HTERT RPE-1 (cell line): Measurements from ENCODE around the gene ZC3H18.
"Not testable (repeated sequence)": the region's sequence is repeated elsewhere in the genome, so short reads cannot be mapped to it uniquely, and the experiment has no call there.

ENCODE experiments used
- in situ Hi-C: fragments of 300-500 bp; cut with MboI; formaldehyde crosslinking; loops from 4 replicates; pipeline ENCODE4 v1.14.3; 2020; ENCODE audit warnings: low sequenced_read_pairs

The ZC3H18 gene

DNA sequence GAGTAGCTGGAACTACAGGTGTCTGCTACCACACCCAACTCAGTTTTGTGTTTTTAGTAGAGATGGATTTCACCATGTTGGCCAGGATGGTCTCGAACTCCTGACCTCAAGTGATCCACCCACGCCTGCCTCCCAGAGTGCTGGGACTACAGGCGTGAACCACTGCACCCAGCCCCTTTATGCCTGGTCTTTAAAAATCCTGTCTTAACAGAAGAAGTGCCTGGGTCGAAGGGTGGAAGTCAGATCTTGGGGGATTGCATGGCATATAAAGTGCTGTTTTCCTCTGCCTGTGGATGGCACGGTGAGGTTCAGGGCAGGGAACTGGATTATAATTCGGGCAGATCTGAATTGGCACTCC lies 30.3 kb downstream of the ZC3H18 start:
- in situ Hi-C loops, result no loop called here

DNA sequence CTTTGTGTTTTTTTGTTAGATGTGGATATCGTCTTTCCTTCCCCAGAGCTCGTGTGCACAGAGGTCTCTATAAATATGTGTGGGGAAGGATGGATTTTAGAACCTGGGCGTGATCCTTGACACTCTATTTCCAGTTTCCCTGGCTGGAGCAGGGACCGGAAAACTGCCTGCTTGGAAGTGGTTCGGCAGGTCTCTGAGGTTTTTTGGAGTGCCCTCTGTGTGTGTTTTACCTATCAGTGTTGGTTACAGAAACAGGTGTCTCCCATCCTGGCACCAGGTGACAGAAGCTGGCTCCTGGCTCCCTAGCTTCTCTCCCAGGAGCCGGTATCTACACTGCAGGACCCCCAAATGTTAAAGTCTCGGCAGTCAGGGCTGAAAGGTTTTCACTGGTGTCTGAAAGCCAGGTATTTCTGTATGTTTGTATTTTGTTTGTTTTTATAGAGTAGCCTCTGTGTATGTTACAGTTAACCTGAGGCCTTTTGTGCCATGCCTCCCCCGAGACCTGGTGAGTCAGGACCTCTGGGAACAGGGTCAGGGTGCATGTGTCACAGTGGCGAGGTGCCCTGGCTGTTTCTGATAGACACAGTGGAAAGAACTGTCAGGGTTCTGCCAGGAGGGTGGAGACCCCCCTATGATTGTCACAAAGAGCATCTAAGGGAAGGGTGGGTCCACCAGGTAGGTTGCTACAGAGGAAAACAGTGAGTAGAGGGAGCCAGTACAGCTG lies 31.3 kb downstream of the ZC3H18 start:
- in situ Hi-C loops, result no loop called here

DNA sequence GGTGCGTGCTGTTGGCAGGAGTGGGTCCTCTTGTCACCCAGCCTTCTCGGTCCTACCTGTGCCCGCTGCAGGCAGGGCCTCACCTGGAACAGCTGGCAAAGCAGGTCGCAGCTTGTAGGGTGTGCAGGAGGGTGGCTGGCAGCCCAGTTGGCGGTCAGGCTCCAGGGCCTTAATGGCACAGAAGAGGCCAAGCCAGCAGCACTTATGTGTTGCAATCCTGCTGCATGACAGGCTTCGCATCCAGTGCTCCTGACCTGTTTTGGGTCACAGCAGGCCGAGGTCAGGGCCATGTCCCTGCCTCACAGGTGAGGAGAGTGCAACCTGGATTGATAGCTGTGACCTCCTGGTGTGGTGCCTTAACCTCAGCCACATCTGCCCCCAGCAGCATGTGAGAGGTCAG lies 31.9 kb downstream of the ZC3H18 start:
- in situ Hi-C loops, result no loop called here

DNA sequence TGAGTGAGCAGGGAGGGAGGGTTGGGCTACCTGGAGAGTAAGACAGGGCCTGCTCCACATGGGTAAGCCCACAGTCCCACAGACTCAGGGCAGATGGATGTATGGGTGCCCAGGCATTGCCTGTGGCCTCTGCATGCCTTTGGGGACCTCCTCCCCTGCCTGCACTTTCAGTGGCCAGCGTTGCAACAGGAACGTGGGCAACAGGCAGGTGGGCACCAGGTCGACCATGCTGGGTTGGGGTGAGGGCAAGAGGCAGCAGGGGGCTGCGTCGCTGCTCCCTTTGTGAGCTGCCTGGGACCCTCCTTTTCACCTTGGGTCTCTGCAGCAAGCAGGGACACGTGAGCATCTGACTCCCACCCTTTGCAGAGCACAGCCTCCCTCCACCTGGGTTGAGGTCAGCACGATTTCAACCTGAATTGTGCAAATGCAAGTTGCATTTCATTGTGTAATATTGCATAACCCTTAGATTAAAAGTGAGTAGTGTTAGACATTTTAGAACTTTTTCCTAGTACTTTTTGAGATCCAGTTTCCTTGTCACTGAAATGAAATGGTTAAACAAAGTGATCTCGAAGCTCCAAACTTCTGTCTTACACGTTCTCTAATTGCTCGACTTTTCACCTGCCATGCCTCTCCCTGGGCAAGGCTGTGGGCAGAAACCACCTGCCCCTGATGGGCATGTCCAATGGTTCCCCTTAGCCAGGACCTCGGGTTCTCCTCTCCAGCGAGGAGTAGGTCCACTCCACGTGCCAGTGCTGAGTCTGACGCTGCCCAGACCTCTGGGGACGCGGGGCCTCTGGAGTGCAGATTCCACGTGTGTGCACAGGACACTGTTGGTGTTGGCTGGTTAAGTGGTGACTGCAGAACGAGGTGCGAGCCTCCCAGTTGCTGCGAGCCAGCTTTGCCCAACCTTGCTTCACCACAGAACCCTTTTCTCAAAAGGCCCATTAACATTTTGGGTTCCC lies 35.3 kb downstream of the ZC3H18 start:
- in situ Hi-C loops, result no loop called here

DNA sequence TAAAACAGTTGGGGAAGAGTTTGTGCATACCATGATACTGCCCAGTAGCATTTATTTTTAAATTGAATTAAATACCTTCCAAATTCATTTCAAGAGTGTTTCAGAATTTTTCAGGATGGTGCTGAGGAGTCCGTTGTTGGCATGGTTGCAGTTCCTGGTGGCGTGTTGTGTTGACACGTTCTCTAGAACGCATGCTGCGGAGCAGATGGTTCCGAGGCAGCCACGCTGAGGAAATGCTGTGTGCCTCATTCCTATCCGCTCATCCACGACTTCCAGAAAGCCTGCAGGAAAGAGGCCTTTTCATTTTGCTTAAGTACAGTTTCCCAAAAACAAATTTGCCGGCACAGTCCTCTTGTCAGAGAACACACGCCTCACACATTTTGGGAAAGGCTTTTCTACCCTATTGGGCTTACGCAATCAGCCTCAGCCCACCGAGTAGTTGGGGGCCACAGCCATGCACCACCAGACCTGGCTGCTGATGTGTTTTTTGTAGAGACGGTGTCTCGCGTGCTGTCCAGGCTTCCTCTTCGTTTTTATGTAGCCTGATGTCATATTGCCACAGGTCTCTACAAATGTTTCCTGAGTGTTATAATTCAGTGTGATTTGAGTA lies 36.0 kb downstream of the ZC3H18 start:
- in situ Hi-C loops, result no loop called here

DNA sequence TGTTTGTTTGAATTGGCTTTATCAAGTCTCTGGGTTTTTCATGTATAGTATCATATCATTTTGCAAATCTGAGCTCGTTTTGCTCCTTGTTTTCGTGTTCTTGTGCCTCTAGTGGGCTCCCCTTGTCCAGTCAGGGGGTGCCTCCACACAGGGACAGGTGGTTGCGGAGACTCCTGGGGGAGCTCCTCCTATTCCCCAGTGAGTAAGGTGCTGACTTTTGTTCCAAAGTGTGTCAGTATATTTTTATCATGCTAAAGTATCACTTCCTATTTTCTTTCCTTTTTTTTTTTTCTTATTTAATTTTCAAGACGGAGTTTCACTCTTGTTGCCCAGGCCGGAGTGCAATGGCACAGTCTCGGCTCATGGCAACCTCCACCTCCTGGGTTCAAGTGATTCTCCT lies 37.9 kb downstream of the ZC3H18 start:
- in situ Hi-C loops, result no loop called here

DNA sequence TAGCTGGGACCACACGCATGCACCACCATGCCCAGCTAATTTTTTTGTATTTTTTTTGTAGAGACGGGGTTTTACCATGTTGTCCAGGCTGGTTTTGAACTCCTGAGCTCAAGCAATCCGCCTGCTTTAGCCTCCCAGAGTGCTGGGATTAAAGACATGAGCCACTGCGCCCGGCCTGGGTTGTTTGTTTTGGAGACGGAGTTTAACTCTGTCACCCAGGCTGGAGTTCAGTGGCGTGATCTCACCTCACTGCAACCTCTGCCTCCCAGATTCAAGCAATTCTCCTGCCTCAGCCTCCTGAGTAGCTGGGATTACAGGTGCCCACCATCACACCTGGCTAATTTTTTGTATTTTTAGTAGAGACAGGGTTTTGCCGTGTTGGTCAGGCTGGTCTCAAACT lies 39.2 kb downstream of the ZC3H18 start:
- in situ Hi-C loops, result not testable (repeated sequence)

DNA sequence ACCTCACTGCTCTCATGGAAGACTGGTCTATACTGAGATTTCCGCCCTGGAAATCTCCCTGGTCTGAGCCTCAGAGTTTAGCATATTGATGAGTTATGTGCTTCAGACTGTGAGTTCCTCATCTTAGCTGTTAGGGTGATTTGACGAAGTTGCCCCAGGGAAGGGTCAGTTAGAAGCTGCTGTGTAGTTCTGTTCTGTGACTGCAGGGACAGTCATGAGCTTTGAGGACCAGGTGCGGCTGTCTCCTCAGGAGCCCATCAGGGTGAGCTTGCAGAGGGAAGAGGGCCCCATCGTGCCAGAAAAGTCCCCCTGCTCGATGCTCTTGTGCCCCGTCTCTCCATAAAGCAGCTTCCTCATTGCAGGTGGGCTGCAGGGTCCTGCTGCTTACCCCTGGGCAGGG lies 39.9 kb downstream of the ZC3H18 start:
- in situ Hi-C loops, result no loop called here

DNA sequence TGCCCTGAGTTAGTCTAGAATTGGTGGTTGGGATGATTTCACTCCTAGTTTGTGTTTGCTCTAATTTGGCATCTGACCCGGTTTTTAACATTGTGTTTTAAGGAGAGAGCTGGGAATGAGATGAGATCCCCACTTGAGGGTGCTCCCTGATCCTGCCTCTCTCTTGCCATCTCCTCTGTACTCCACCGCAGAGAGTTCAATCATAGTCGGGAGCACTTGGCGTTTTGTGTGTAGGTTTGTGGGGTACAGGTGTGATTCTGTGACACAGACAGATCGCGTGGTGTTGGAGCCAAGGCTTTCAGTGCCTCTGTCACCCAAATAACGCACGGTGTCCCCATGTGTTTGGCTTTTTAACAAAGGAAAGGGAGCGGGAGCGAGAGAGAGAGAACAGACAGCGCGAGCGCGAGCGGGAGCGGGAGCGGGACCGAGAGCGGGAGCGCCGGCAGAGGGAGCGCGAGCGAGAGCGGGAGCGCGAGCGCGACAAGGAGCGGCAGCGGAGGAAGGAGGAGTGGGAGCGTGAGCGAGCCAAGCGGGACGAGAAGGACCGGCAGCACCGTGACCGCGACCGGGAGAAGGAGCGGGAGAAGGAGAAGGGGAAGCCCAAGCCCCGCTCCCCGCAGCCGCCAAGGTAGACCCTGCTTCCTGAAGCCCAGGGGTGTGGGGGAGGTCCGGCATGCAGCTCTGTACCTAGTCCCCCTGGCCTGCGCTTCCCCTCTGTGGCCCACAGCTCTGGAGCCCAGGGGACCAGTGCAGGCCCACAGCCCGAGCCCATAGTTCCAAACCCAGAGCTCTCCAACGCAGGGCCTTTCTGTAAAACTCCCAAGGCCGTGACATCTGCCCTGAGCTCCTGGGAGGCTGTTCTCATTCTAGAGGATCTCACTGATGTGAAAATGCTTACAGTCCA lies 41.0 kb downstream of the ZC3H18 start:
- in situ Hi-C loops, result no loop called here

DNA sequence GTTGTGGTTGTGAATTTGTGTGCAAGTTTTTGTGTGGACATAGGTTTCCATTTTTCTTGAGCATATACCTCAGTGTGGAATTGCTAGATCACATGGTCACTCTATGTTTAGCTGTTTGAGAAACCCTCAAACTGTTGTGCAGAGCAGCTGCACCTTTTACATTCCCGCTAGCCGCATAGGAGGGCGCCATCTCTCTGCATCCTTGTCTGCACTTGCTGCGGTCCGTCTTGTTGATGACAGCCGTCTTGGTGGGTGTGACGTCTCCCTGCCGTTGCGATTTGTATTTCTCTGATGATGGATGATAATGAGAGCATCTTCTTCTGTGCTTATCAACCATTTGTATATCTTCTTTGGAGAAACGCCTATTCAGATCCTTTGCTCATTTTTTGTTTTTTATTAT lies 43.1 kb downstream of the ZC3H18 start:
- in situ Hi-C loops, result no loop called here

DNA sequence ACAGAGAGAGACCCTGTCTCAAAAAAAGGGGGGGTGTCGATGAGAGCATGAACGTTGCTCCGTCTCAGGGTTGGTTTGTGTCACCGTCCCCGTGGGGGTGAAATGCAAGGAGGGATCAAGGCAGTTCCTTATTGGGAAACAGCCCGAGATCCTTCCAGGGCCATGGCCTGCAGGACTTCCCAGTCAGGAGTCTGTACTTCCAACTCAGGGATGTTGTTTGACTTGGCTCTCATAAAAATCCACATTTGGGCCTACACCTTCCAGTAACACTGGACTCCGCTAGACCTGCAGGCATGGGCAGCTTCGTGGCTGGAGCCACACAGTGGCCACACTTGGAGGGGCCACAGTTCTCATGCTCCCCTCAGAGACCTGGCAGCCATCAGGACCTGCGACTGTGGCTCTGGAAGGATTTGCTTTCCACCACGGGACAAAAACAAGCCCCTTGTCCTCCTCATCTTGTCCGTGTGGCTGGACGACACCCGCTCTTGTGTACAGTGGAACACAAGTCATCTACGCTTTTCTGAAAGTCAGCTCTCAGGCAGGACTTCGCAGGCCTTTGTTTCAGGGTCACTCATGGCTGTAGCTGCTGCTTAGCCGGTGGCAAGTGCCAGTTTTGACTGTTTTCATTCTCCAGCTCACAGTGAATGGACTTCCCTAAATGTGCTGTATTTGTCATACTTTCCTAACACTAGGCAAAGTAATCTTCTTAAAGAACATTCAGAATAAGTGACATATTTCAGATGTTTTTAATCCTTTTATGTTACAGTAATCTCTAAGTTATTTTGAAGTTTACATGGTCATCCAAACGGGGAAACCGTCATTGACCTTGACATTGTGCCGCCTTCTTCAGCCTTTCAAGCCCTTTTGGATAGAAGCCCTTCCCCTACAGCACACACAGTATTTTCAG lies 44.0 kb downstream of the ZC3H18 start:
- in situ Hi-C loops, result no loop called here

DNA sequence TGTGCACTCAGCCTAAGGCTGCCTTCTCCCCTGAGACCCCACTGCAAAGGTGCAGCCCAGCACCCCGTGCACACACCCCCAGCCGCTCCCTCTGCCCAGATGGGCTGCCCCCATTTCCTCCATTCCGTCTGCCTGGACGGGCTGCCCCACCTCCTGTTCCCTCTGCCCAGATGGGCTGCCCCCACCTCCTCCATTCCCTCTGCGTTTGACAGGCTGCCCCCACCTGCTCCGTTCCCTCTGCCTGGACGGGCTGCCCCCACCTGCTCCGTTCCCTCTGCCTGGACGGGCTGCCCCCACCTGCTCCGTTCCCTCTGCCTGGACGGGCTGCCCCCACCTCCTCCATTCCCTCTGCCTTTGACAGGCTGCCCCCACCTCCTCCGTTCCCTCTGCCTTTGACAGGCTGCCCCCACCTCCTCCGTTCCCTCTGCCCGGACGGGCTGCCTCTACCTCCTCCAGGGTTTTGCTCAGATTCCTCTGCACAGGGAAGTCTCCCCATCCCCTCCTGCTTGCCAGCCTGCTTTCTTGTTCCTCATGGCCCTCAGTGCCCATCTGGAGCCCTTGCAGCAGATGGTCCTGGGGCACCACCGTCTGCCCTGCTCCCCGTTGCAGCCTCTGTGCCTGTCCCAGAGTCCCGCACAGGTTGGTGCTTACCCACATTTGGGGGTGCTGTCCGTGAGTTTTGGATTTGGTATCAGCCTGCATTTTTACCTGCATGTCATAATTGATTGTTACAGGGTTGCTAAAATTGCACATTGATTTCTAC lies 44.8 kb downstream of the ZC3H18 start:
- in situ Hi-C loops, result no loop called here

DNA sequence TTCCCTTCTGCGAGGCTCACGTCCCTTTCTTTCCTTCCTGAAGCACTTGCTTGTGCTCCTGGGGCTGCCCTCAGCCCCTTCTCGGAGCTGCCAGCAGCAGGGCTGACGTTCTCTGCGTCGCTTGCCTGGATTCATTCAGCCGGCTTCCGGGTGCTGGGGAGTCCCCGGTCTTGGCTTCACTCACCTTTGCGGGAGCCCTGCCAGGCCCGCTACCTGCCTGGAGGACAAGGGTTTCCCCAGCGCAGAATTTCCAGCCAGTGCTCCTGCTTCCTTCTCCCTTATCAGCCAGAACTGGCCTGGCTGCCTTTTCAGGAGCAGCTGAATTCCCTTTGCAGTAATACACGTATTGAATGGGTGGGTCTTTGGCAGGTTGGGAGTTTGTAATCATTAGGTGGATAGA lies 46.1 kb downstream of the ZC3H18 start:
- in situ Hi-C loops, result no loop called here

DNA sequence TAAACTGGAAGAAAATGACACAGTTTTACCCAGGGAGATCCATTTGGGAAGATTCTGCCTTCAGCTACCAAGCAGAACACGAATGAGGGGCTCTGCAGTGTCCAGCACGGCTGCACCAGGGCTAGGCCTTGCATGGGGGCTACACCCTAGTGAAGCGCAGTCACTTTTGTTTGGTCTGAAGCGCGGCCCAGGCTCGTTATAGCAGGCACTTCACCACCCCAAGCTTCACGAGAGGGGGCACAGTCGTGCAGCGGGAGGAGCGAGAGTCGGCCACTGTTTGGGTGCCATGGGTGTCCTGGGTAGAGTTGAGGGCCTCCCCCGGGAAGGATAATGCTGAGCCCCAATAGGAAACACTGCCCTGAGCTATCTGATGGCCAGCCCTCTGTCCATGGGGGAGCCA lies 46.5 kb downstream of the ZC3H18 start:
- in situ Hi-C loops, result no loop called here

DNA sequence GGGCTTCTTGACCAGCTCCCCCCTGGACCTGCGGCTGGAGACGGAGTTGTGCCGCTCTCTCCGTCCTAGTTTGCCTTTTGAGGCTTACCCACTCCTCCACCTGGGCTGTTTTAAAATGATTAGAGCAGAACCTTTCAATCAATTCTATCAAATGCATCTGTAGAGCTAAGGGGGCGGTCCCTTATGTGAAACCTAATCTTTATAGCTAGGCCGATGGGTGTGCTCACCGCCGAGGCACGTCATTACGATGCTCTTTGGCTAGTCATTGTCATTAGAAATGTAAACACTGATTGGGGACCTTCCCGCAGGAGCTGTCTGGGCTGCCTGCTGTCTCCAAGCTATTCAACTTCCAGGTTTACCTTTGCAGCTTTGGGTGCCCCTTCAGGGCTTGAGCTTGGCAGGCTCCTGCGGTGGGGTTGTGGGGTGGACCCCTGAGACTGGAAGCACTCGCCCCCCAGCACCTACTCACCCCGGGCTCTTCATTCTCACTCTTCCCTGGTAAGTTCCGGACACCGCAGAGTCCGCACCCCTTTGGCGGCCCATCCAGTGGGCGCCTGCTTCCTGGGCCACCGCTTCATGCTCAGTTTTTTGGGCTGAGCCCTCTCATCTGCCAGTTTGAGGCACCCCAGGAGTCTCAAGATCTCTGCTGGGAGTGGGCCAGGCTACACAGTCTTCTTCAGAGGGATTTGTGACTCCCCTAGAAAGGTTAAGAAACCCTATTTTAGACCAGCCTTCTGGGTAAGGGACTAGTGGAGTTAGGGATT lies 47.2 kb downstream of the ZC3H18 start:
- in situ Hi-C loops, result no loop called here

DNA sequence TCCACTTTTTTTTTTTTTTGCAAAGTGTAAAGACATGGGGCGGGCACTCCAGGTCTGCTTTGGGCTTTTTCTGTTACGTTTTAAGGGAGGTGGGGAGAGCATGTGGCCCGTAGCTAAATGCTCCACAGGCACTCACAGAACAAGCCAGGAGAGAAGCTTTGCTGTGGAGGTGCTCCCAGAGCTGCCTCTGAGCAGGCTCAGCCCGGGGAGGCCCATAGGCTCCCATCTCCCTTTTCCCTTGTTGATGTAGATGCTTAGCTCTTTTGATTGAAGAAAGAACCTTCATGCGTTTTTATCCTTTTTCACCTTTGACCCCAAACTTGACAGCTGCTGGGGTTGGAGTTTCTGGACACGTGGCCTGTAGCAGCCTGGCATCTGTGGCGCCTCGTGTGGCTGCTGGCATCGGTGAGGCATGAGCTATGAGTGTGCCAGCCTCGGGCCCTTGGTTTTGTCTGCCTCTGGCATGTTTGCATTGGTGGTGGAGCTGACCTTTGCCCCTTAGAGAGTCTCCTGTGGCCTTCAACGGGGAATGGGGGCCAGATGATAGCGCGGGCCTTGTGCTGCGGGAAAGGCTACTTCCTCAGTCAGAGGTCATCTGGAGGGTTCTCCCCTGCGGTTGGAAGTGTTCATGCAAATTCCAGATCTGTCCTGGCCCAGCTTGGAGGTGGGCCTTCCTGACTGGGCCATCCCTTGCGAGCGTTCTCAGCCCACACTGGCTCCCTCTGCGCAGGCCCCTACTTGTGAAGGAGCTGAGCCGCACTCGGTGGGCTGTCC lies 48.2 kb downstream of the ZC3H18 start:
- in situ Hi-C loops, result no loop called here

DNA sequence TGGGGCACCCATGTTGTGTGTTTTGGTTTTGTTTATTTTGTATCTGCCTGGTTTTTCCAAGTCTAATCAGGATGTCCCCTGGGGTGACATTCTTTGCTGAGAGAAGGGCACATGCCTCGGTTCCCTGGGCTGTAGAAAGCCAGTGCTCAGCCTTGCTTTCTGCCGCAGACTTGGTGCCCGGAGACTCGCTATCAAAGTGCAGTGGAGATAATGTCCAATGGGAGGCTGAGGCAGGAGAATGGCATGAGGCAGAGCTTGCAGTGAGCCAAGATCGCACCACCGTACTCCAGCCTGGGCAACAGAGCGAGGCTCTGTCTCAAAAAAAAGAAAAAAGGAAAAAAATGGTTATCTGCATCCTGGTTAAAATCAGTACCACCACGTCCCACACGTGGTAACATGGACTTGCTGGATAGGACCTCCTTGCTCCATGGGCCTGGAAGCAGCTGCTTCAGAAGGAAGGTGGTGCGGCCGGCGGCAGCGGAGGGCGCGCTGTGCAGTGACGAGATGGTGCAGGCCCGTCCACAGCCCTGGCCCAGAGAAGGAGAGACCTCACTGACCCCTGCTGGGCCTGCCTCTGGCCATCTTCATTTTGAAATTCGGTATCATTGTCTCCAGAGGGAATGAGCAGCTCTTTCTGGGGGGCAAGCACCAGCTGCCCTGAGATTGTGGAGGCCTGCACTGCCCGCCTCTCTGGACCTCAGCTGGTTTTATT lies 48.9 kb downstream of the ZC3H18 start:
- in situ Hi-C loops, result no loop called here
